H7 (cell line): ENCODE data around the gene RUNX1. TPM values are rescaled to one million over a fixed set of nuclear protein-coding genes. Genes with fewer than 3 reads are reported as not detected.

Experiments used
- DNase-seq: peaks from one replicate; pipeline ENCODE4 v3.0.0; 2012
- H3K27me3 ChIP-seq: 2 replicates; pipeline ENCODE4 v1.6.0; 2011; ENCODE audit warnings: mild to moderate bottlenecking, low read length; ENCODE audit not compliant: control insufficient read depth, insufficient read depth
- H3K36me3 ChIP-seq: replicated peaks from 2 replicates; pipeline ENCODE4 v1.5.1; 2011; ENCODE audit warnings: low read length; ENCODE audit not compliant: control insufficient read depth, insufficient read depth
- H3K4me3 ChIP-seq: 2 replicates; pipeline ENCODE4 v1.5.1; 2011; ENCODE audit warnings: low read depth, mild to moderate bottlenecking, control low read depth, low read length, moderate library complexity; ENCODE audit not compliant: insufficient read depth
- total RNA-seq: library from RNA; depleted of rRNA; stranded (reverse); fragments of >200 nt; shearing (Covaris generic); gene quantifications from 2 replicates; pipeline ENCODE4 v1.2.3, GENCODE V29; 2014

Gene RUNX1
- total RNA-seq, 1 experiment from 2014 or later, result 0.48 TPM

GRCh38 chr21:34942911-34943310 is 106.2 kb downstream of the RUNX1 start:
- H3K4me3 ChIP-seq, result no peak overlapping the region
- no peaks in the 10 kb centered on the region for H3K36me3 ChIP-seq
- H3K27me3 ChIP-seq, result no peaks in the 10 kb centered on the region
- DNase-seq, result no peak

GRCh38 chr21:34941162-34941561 is 107.9 kb downstream of the RUNX1 start:
- no peaks in the 10 kb centered on the region for H3K36me3 ChIP-seq
- no peaks in the 10 kb centered on the region for H3K27me3 ChIP-seq
- no peak for DNase-seq
- H3K4me3 ChIP-seq, result no peak overlapping the region

GRCh38 chr21:34939673-34940331 is 109.3 kb downstream of the RUNX1 start:
- H3K4me3 ChIP-seq, result no peak overlapping the region
- H3K27me3 ChIP-seq, result no peaks in the 10 kb centered on the region
- DNase-seq, result no peak
- no peaks in the 10 kb centered on the region for H3K36me3 ChIP-seq

GRCh38 chr21:34938089-34938764 is 110.9 kb downstream of the RUNX1 start:
- DNase-seq, result no peak
- Histone ChIP-seq H3K4me3 (no peak overlapping the region), H3K27me3 (no peaks in the 10 kb centered on the region), H3K36me3 (no peaks in the 10 kb centered on the region)

- Histone ChIP-seq H3K27me3 (no peaks in the 10 kb centered on the region), H3K36me3 (no peaks in the 10 kb centered on the region), H3K4me3 (no peak overlapping the region)
- no peak for DNase-seq
Observed at GRCh38 chr21:34936883-34937563, 112.1 kb downstream of the RUNX1 start.

DNA sequence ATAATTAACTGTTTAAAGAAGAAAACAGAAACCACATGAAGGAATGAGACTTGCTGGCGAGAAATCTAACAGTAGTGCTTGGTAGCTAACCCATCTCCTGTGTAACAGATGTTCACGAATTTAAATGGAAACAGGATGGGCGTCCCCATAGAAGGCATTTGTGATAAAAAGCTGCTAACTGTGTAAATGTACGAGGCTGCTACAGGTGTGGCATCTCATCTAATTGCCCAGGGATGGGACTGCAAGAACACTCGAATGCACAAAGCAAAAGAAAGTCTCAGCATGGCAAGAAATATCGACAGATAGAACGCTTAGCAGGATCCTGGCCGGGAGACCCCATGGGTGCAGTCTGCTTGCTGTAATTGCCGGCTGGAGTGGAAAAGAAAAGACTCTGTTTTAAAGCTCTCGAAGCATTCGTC is 112.7 kb downstream of the RUNX1 start:
- no peak overlapping the region for H3K4me3 ChIP-seq
- H3K36me3 ChIP-seq, result no peaks in the 10 kb centered on the region
- no peak for DNase-seq
- H3K27me3 ChIP-seq, result no peaks in the 10 kb centered on the region

- no peaks in the 10 kb centered on the region for H3K36me3 ChIP-seq
- no peak overlapping the region for H3K4me3 ChIP-seq
- DNase-seq, result no peak
- no peaks in the 10 kb centered on the region for H3K27me3 ChIP-seq
Observed at GRCh38 chr21:34935898-34936297, 113.2 kb downstream of the RUNX1 start.

GRCh38 chr21:34935452-34935851 is 113.7 kb downstream of the RUNX1 start:
- H3K27me3 ChIP-seq, result no peaks in the 10 kb centered on the region
- H3K36me3 ChIP-seq, result no peaks in the 10 kb centered on the region
- DNase-seq, result no peak
- no peak overlapping the region for H3K4me3 ChIP-seq

DNA sequence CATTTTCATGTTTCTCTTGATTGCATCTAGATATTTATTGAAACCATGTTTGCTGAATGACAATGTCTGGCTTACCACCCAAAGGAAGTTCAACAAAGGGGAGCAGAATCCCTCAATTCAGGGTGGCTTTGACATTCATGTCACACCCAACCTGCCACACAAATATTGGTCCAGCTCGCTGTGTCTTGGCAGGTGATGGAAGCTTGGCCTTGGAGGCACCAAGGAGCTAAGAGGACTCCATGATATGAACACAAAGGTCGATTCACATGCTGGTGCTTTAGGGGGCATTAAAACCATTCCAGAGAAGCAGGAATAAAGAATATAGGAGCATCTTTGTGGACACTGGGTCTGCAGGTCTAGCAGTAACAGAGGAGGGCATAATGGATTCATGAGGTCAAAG is 114.8 kb downstream of the RUNX1 start:
- H3K36me3 ChIP-seq, result no peaks in the 10 kb centered on the region
- no peaks in the 10 kb centered on the region for H3K27me3 ChIP-seq
- no peak overlapping the region for H3K4me3 ChIP-seq
- DNase-seq, result no peak

GRCh38 chr21:34933609-34934335 is 115.3 kb downstream of the RUNX1 start:
- Histone ChIP-seq H3K27me3 (no peaks in the 10 kb centered on the region), H3K36me3 (no peaks in the 10 kb centered on the region), H3K4me3 (no peak overlapping the region)
- DNase-seq, result no peak

DNA sequence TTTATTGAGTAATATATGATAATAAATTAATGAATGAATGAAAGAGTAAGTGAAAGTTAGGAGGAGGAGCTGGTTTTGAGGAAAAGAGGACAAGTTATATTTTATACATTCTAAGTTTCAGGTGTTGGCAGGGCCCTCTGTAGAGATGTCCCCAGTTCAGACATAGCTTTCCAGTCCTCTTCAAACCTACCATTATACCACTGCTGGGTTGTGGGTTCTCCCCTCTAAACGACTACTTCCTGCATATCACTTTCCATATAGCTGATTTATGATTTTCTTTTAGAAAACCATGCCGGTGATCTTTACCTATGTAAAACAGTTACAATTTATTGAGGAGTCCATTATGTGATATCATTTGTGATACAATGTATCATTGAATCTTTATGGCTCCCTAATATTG is 116.9 kb downstream of the RUNX1 start:
- DNase-seq, result no peak
- Histone ChIP-seq H3K27me3 (no peaks in the 10 kb centered on the region), H3K4me3 (no peak overlapping the region), H3K36me3 (no peaks in the 10 kb centered on the region)

- DNase-seq, result no peak
- Histone ChIP-seq H3K36me3 (no peaks in the 10 kb centered on the region), H3K4me3 (no peak overlapping the region), H3K27me3 (no peaks in the 10 kb centered on the region)
Observed at GRCh38 chr21:34930971-34931370, 118.1 kb downstream of the RUNX1 start.

- no peaks in the 10 kb centered on the region for H3K27me3 ChIP-seq
- no peaks in the 10 kb centered on the region for H3K36me3 ChIP-seq
- DNase-seq, result no peak
- H3K4me3 ChIP-seq, result no peak overlapping the region
Observed at GRCh38 chr21:34928637-34929036, 120.5 kb downstream of the RUNX1 start.

DNA sequence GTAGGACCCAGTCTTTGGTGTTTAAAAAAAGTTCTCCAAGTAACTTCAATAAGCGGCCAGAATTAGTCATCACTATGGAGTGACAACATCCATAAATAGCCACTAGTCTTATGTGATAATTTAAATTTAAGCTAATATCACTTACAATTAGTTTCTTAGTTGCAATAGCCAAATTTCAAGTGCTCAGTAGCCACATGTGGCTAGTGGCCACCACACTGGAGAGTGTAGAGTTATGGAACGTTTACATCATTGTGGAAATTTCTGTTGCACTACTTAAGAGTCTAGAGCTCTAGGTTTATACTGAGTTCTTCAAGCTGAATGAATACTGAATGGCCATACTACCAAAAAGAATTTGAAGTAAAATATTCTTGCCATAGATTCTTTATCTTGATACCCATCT is 121.1 kb downstream of the RUNX1 start:
- Histone ChIP-seq H3K27me3 (no peaks in the 10 kb centered on the region), H3K36me3 (no peaks in the 10 kb centered on the region), H3K4me3 (no peak overlapping the region)
- no peak for DNase-seq
